Epithelial cell of esophagus (primary cell): Measurements from ENCODE around the gene TRMT2B.

Experiments used
- DNase-seq: peaks from one replicate; pipeline ENCODE4 v3.0.0; 2010; ENCODE audit warnings: low read depth
- H3K4me3 ChIP-seq: 2 replicates; pipeline ENCODE4 v1.5.1; 2011; ENCODE audit warnings: mild to moderate bottlenecking, low read length, control low read depth
- TF ChIP-seq, protein P1 (sequence below): IDR thresholded peaks from 2 replicates; pipeline ENCODE4 v1.5.1; 2011; ENCODE audit warnings: low read depth, mild to moderate bottlenecking, low read length, control low read depth, inconsistent platforms; ENCODE audit not compliant: insufficient read depth; ENCODE audit errors: missing control alignments

Gene TRMT2B

DNA sequence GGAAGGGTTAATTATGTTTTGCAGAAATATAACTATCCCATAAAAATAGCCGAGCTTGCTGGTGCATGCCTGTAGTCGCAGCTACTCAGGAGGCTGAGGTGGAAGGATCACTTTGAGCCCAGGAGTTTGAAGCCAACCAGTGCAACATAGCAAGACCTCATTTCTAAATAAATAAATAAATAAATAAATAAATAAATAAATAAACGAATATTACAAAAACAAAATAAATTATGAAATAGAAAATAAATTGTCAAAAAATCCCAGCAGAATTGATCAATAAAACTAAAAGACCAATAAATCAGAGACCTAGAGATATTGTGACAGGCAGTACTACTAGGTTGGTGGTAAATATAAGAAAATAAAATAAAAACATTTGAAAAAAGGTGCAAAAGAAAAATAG is 89.1 kb downstream of the TRMT2B start:
- TF ChIP-seq, protein P1, sequence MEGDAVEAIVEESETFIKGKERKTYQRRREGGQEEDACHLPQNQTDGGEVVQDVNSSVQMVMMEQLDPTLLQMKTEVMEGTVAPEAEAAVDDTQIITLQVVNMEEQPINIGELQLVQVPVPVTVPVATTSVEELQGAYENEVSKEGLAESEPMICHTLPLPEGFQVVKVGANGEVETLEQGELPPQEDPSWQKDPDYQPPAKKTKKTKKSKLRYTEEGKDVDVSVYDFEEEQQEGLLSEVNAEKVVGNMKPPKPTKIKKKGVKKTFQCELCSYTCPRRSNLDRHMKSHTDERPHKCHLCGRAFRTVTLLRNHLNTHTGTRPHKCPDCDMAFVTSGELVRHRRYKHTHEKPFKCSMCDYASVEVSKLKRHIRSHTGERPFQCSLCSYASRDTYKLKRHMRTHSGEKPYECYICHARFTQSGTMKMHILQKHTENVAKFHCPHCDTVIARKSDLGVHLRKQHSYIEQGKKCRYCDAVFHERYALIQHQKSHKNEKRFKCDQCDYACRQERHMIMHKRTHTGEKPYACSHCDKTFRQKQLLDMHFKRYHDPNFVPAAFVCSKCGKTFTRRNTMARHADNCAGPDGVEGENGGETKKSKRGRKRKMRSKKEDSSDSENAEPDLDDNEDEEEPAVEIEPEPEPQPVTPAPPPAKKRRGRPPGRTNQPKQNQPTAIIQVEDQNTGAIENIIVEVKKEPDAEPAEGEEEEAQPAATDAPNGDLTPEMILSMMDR, result no peak
- no peak for DNase-seq
- H3K4me3 ChIP-seq, result no peak overlapping the region
